NB4 (cell line): Measurements from ENCODE around the gene NAPA.

Experiments used
- POLR2A ChIP-seq: IDR thresholded peaks from 2 replicates; pipeline ENCODE4 v1.6.1; 2011; ENCODE audit warnings: mild to moderate bottlenecking; ENCODE audit not compliant: insufficient read length; ENCODE audit errors: extremely low read depth
- TF ChIP-seq, protein P1 (sequence below): IDR thresholded peaks from one replicate; pipeline ENCODE4 v1.5.1; 2012; ENCODE audit warnings: low read depth, low read length

DNA sequence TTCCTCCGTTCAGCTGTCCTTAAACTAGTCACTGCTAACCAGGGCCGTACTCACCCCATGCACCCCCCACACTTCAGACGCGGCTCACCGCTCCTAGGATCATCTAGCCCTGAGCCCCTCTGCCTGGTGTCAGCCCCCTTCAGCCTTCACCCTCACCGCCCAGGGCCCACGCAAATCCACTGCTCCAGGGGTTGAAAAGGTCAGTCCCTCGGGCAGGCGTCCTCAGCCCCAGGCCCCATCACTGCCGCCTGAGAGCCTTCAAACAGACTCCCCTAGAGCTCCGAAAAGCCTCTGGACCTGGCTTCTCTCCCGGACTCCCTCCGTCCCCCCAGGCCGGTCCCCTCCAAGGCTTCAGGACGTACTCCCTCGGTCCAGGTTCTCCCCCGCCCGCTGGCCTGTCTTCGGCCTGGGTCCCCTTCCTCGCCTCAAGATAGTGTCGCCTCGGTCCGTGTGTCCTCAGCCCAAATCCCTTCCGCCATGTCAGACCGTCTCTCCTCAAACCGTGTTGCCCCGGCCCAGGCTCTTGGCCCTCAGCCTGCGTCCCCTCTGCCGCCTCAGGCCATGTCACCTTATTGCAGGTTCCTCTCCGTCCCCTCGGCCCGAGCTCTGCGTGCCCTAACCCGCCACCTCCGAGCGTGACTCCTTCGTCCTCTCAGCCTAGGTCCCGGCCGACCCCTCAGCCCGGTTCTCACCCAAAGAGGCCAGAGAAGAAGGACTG is 553 bp downstream of the NAPA start:
- TF ChIP-seq, protein P1, sequence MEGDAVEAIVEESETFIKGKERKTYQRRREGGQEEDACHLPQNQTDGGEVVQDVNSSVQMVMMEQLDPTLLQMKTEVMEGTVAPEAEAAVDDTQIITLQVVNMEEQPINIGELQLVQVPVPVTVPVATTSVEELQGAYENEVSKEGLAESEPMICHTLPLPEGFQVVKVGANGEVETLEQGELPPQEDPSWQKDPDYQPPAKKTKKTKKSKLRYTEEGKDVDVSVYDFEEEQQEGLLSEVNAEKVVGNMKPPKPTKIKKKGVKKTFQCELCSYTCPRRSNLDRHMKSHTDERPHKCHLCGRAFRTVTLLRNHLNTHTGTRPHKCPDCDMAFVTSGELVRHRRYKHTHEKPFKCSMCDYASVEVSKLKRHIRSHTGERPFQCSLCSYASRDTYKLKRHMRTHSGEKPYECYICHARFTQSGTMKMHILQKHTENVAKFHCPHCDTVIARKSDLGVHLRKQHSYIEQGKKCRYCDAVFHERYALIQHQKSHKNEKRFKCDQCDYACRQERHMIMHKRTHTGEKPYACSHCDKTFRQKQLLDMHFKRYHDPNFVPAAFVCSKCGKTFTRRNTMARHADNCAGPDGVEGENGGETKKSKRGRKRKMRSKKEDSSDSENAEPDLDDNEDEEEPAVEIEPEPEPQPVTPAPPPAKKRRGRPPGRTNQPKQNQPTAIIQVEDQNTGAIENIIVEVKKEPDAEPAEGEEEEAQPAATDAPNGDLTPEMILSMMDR = no peak
- TF ChIP-seq POLR2A = no peak
